GM18519 (cell line): ENCODE results near the gene UGT1A9.
"Not testable (repeated sequence)": the region's sequence is repeated elsewhere in the genome, so short reads cannot be mapped to it uniquely, and the experiment has no call there.

Experiments
- ATAC-seq: cut with Tn5 transposase; IDR thresholded peaks from one replicate; pipeline ENCODE4 v1.9.1; 2021; ENCODE audit warnings: mild to moderate bottlenecking, moderate library complexity; ENCODE audit not compliant: unreplicated experiment, low FRiP score

The UGT1A9 gene

DNA sequence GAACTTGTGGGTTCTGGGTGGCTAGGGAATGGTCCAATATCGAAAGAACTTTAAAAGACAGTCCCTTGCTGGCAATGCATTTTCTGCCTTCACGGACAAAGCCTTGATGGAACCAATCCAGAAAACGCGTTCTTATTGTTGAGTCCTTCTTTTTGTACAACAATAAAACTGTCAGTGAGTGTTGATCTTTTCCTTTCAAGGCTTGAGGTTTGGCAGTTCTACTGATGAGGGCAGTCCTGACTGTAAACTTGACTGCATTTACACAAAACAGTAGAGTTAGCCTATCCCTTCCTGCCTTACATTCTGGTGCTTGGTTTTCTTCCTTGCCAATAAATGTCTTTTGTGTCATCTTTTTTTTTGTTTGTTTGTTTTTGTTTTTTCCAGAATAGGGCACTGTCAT is 7.5 kb downstream of the UGT1A9 start:
- no peak for ATAC-seq

DNA sequence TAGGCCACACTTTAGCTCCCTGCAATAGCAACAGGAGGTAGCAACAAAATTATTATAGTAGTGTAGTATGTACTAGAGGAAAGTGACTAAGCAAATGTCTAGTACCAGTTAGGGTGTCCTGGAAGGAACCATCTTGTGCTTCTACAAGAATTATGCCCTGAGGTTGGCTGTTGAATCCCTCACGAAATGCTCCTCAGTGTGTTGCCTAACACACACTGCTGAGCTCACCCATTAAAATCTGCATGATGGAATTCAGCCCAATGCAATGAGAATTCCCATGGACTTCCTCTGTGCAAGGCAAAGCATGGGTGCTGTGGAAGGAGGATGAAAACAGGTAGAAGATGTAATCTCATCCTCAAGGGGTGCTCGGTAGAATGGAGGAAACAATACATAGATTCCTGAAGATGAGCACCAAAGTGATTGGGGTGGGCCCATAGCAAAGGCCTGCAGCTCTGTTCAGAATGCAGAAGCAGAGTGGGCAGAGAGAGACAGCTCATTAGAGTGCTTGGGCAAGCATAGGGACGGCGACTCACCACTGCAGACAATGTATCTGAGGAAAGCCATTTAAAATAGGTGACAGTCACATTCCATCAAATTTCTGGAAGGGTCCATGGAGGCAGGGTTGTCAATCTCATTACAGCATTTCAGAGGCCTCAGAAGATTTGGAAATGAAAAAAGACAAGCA is 8.8 kb downstream of the UGT1A9 start:
- no peak for ATAC-seq

DNA sequence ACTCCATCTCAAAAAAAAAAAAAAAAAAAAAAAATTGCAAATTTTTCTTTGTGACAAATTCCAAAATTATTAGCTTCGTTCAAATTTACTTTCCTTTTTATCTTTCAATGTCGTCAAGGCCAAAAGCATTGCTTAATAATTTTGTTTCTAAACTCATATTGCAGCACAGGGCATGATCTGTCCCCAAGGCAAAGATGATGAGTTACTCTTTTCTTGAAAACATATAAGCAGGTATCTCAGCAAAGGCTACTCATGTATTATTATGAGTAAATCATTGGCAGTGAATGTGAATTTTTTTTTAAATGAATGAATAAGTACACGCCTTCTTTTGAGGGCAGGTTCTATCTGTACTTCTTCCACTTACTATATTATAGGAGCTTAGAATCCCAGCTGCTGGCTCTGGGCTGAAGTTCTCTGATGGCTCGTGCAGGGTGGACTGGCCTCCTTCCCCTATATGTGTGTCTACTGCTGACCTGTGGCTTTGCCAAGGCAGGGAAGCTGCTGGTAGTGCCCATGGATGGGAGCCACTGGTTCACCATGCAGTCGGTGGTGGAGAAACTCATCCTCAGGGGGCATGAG is 9.9 kb downstream of the UGT1A9 start, which contains the start of gene UGT1A7:
UGT1A7 (plus strand) TSS at position 381 of the 579 bp plus-strand sequence; CDS start at position 418, 37 bp downstream.
- ATAC-seq: no peak

DNA sequence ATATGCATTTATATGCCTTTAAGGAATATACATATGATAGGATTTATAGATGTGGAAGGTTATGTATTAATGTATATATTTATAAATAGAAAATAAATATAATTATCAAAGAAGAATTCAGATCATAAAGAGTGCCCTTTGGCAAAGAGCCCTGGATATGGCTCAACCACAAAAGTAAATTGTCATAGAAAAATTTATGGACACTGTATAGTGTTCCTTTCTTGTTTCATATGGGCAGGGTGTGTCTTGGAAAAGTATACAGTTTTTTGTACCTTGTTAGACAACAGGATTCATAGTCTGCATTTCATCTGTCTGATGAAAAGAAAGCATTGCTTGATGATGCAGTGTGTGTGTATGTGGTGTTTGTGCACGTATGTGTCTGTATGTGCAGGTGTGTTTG is 12.9 kb downstream of the UGT1A9 start:
- no peak for ATAC-seq

DNA sequence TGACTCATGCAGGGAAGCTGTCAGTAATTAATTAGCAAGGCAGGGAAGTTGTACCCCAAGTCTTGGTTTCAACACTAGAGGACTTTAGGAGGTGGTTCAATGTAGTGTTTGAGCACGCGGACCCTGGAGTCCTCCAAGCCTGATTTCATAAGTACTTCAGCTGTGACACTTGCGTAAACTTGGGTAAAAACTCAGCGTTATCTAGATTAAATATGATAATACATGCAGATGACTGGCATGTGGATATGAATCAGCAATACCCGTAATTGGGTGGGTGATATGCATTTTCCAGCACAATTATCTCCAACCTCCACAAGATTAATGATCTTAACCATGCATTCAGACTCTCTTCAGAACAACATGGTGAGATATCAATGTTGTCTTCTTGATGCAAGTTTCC is 15.2 kb downstream of the UGT1A9 start:
- ATAC-seq: no peak

DNA sequence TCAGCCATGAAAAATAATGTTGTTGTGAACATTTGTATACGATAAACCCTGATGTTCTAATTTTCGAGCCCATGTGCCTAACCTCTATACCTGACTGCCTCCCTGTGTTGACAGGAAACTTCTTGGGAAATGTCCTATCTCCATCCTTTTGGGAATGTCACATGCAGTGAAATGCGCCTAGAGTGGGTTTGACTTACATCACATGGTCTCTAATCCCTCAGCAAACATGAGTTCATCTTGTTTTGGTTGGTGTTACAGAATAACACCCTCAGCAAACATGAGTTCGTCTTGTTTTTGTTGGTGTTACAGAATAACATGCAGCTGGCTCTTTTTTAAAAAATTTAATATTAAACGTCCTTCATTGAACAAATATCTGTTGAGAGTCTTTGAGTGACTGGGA is 16.6 kb downstream of the UGT1A9 start:
- ATAC-seq: no peak

DNA sequence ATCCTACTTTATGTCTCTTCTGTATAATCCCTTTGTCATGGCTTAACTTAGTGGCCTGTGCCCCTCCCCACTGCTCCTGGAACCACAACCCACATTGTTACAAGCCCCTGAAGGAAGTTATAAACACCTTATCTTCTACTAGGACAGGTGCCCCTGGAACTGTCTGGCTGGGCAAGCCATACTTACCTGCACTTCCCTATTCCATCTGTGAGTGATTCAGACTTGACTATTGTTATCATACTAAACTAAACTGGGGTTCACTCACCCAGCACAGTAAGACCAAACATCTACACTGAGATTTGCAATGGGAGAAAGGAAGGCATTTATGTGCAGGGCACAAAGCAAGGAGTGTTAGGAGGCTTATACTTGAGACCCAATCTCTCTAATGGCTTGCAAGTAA is 17.3 kb downstream of the UGT1A9 start:
- no peak for ATAC-seq

DNA sequence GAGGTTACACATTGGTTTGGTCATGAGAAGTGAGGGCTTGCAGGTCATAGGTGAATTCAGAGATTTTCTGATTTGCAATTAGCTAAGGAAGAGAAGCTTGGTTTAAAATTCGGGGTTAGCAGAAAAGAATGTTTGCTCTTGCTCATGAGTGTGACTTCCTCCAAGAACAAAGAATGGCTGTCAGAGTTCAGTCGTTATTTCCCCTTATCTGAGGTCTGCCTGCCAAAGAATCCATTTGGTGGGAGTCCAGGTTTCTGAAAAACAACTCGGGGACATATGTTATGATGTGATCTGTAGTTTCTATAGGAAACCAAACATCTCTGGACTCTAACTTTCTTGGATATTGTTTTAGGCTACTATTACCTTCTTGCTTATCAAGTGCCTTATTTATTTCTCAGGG is 17.8 kb downstream of the UGT1A9 start:
- no peak for ATAC-seq

DNA sequence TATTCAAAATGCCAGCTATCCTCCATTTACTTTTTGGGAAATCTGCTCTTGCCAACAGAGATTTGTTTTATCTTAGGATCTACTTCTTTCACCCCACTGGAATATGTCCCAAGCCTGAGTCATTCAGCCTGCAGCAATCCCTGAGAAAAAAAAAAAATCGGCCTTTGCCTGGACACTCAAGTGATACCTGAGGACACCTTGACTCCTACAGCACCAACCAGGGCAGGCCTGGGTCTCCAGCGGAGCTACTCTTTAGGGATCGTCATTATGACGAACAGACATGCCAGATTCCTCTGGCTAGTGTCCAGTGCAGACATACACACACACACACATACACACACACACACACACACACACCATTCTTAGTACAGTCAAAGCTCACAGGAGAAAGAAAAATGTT is 18.7 kb downstream of the UGT1A9 start:
- ATAC-seq: no peak

DNA sequence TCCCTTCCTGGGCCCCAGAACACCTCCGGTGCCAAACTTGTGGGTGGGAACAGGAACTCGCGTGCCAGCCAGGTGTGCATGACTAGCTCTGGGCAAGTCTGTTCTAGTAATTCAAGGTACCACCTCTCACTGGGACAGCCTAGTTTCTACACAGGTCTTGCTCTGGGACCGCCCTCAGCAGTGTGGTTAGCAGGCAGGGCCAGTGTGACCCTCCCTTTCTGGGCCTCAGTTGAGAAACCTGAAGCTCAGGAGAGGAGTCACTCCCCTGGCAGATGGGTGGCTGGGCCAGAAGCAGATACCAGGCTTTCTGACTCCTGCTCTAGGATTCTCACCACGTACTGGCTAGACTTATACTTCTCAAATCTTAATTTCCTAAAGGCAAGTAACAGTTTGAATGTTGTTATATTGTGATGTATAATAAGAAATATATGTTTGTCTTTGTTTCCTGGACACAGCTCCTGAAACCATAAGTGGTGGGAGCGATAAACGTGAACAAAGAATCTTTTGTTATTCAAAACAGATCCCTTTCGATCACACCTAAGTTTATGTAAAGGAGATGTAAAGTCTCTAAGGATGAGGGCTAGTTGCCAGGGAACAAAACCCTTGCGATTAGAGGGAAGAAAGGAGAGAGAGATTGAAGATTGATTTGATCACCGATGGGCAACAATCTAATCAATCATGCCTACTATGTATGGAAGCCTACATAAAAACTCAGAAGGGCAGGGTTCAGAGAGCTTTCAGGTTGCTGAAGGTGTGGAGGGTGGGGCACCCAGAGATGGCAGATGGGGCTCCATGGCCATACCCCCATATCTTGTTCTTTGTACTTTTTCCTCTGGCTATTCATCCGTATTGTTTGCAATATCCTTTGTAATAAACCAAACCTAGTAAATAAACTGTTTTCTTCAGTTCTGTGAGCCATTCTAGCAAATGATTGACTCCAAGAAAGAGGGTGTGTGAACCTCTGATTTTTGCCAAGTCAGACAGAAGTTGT is 20.0 kb downstream of the UGT1A9 start:
- ATAC-seq: no peak

DNA sequence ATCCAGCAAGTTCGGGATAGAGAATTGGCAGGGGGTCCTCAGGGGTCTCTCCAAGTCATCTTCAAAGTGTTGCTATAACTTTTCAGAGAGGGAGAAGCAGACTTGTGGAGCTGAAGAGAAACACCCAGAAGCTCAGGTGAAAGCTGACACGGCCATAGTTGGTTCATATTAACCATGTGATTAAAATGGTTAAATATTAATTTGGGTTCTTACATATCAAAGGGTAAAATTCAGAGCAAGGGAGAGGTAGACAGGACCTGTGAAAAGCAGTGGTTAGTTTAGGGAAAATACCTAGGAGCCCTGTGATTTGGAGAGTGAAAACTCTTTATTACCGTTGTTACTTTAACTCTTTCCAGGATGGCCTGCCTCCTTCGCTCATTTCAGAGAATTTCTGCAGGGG is 20.9 kb downstream of the UGT1A9 start, which contains the start of gene UGT1A6:
UGT1A6 (plus strand) TSS at position 243 of the 400 bp plus-strand sequence; CDS start at position 358, 115 bp downstream.
- ATAC-seq: no peak

DNA sequence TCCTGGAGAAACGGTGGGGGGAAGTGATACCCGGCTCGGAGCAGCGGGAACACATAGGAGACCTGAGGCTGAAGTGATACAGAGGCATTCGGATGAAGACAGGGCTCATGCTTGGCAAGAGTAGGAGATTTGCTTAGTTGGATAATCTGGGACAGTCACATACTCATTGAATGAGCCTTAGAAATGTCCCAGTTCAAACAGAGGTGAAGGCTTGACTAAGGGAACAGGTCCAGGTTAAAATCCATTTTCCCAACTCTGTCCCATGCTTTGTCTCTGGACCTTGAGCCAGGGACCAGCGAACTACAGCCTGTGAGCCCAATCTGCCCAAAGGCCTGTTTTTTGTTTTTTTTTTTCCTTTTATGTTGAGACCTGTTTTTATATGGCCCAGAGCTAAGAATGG is 22.3 kb downstream of the UGT1A9 start:
- ATAC-seq: no peak

DNA sequence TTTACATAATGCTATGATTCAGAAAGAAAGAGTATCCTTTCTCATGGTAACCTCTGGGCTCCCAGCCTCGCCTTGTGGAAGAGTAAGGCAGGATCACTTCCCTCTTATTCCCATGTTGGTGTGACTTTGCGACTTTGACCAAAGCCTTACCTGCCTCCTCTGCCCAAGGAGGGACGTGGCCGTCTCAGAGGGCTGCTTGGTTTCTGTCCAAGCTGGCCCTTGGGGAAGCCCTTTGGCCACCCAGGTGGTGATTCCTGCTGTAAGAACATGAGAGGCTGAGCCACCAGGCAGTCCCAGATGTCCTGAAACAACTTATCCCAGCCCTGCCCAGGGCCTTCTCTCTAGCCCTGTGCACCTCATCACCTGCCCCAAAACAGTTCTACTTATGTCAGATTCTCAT is 27.0 kb downstream of the UGT1A9 start:
- no peak for ATAC-seq

DNA sequence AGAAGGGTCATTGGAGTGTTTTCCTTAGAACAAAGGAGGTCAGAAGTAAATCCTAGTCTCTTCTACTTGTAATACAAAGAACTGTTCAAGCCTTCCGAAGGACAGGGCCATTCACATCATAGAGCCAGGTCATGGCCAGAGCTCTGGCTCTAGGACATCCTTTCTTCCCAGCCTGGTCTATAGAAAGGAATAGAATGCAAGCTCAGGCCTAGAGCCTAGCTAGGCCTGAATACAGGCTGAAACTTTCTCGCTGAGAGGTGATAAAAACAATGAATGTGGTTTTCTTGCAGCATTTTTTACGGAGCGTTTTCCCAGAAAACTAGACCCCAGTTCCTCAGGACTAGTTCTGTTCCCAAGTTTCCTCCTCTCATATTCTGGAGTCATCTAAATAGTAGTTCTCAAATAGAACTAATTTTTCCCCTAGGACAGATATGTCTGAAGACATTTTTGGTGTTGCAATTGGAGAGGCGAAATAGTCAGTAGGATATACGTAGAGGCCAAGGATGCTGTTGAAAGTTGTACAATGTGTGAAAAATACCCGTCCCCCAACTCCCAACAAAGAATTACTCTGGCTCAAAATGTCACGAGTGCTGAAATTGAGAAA is 27.8 kb downstream of the UGT1A9 start:
- ATAC-seq: no peak

DNA sequence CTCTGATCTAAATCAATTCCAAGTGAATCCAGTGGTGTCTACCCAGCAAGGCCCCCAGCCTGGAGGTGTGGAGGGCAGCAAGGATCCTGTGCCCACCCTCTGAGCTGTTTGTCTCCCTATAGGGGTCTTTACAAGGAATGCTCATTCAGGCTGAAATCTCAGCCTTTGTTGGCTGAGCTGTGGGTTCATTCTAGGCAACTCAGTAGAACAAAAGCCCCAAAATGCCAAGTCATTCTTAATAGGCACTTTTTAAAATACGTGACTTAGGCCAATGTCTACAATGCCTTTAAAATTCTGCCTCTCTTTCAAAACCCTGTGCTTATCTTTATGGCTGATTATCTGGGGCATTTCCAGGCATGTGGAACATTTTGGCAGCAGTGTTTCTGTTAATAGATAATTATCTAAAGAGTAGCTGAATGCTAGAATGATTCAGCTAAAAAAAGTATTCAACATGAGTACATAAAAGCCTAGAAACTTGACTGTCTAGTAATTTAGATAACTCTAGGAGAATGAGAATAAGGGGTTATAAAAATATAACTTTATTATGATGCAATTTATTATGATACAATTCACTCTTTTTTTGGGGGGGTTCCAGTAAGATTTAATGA is 28.4 kb downstream of the UGT1A9 start:
- no peak for ATAC-seq

DNA sequence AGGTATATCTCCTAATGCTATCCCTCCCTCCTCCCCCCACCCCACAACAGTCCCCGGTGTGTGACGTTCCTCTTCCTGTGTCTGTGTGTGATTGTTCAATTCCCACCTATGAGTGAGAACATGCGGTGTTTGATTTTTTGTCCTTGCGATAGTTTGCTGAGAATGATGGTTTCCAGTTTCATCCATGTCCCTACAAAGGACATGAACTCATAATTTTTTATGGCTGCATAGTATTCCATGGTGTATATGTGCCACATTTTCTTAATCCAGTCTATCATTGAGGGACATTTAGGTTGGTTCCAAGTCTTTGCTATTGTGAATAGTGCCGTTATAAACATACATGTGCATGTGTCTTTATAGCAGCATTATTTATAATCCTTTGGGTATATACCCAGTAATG is 29.1 kb downstream of the UGT1A9 start:
- not testable (repeated sequence) for ATAC-seq

DNA sequence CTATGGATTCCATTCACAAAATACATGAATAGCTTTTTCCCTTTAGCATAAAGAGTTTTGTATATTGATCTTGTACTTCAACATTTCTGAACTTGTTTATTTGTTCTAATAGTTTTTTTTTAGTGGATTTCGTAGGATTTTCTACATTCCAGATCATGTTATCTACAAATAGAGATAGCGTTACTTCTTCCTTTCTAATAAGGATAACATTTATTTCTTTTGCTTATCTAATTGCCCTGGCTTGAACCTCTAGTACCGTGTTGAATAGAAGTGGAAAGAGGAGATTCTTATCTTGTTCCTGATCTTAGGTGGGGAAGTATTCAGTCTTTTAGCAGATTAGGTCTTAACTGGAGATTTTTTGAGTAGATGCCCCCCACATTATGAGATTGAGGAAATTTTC is 30.5 kb downstream of the UGT1A9 start:
- no peak for ATAC-seq

DNA sequence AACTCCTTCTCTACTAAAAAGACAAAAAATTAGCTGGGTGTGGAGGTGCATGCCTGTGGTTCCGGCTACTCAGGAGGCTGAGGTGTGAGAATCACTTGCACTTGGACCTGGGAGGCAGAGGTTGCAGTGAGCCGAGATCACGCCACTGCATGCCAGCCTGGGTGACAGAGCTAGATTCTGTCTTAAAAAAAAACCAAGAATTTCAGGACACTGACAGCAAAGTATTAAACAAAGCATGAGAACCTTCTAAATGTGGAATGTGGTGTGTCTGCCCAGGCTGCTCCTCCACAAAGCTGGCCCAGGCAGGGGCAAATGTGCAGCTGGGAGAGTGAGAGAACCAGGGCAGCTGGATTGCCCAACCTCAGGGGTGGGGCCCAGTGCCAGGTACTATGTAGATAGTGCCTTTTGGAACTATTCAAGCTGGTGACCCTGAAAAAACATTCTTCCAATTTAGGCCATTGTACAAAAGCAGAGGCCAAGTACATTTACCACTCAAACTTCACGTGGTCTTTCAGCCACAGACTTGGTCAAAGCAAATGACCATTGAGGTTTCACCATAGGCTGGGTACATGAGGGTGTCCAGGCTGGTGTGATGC is 34.3 kb downstream of the UGT1A9 start:
- no peak for ATAC-seq

DNA sequence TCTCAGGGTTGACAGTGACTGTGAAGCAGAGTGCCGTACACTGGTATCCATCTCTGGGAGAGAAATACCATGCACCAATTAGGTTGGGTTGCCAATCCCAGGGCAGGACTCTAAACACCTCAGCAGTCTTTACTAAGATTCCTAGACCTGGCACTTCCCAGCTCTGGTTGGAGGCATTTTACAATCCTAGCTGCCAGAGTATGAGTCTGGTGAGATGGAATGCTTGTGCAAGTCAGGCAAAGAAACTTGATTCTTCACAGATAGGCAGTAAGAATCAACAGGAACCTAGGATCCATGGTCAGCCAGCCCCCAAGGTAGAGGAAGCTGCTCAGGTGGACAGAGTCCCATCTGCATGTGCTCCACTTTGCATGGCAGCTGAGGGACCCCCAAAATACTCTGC is 35.0 kb downstream of the UGT1A9 start:
- no peak for ATAC-seq
